Rectal smooth muscle tissue (tissue), 1 donor: ENCODE measurements around the gene FAM76A.
A peak's percentile ranks its signal among the peaks of the same experiment; 100 is the strongest.
"Not testable (repeated sequence)": the region's sequence is repeated elsewhere in the genome, so short reads cannot be mapped to it uniquely, and the experiment has no call there.

ENCODE experiments used
- H3K27ac ChIP-seq: one replicate; pipeline ENCODE4 v1.7.0; 2013; ENCODE audit warnings: low read depth, low read length, inconsistent platforms
- H3K27me3 ChIP-seq: one replicate; pipeline ENCODE4 v1.7.0; 2013; ENCODE audit warnings: low read length; ENCODE audit not compliant: control insufficient read depth, insufficient read depth
- H3K36me3 ChIP-seq: one replicate; pipeline ENCODE4 v1.7.0; 2013; ENCODE audit warnings: low read length; ENCODE audit not compliant: control insufficient read depth, insufficient read depth
- H3K4me1 ChIP-seq: one replicate; pipeline ENCODE4 v1.7.0; 2013; ENCODE audit warnings: low read length; ENCODE audit not compliant: control insufficient read depth, insufficient read depth
- H3K4me3 ChIP-seq: one replicate; pipeline ENCODE4 v1.7.0; 2013; ENCODE audit warnings: low read length
- H3K9ac ChIP-seq: one replicate; pipeline ENCODE4 v1.7.0; 2013; ENCODE audit warnings: low read length

The FAM76A gene

GRCh38 chr1:27772932-27773825, 47.4 kb downstream of the FAM76A start, which contains the start of gene STX12:
Gene STX12, plus strand, starts transcription at chr1:27773219. Its CDS starts 89 bp downstream, at chr1:27773308.
- Histone ChIP-seq H3K27me3 (no peaks in the 10 kb centered on the region), H3K4me1 (peaks cover 14% of the 10 kb centered on the region), H3K4me3 (peak within 1 kb of the TSS; percentile 83), H3K9ac (peak within 1 kb of the TSS; percentile 91), H3K27ac (peak within 1 kb of the TSS; percentile 91), H3K36me3 (no peaks in the 10 kb centered on the region)

GRCh38 chr1:27773826-27774445, 48.2 kb downstream of the FAM76A start:
- no peaks in the 10 kb centered on the region for H3K27me3 ChIP-seq
- H3K27ac ChIP-seq: peak overlapping the region; percentile 91
- H3K4me3 ChIP-seq: peak overlapping the region; percentile 83
- peaks cover 2% of the 10 kb centered on the region for H3K36me3 ChIP-seq
- H3K9ac ChIP-seq: peak overlapping the region; percentile 91
- H3K4me1 ChIP-seq: peaks cover 14% of the 10 kb centered on the region

- Histone ChIP-seq H3K9ac (no peak overlapping the region), H3K36me3 (peaks cover 2% of the 10 kb centered on the region), H3K27ac (no peak overlapping the region)
Observed at GRCh38 chr1:27774654-27775053, 48.9 kb downstream of the FAM76A start.

GRCh38 chr1:27775336-27775735, 49.6 kb downstream of the FAM76A start:
- not testable (repeated sequence) for H3K9ac ChIP-seq, H3K36me3 ChIP-seq, H3K27me3 ChIP-seq, H3K4me3 ChIP-seq, H3K27ac ChIP-seq
- H3K4me1 ChIP-seq: peaks cover 14% of the 10 kb centered on the region

More at GRCh38 chr1:27774654-27775053, 48.9 kb downstream of the FAM76A start:
- H3K27me3 ChIP-seq: no peaks in the 10 kb centered on the region
- H3K4me3 ChIP-seq: no peak overlapping the region
- peaks cover 14% of the 10 kb centered on the region for H3K4me1 ChIP-seq

GRCh38 chr1:27776276-27776675, 50.5 kb downstream of the FAM76A start:
- not testable (repeated sequence) for H3K9ac ChIP-seq, H3K27me3 ChIP-seq, H3K4me3 ChIP-seq, H3K27ac ChIP-seq, H3K36me3 ChIP-seq
- peaks cover 14% of the 10 kb centered on the region for H3K4me1 ChIP-seq

GRCh38 chr1:27778056-27778455, 52.3 kb downstream of the FAM76A start:
- Histone ChIP-seq H3K36me3 (peaks cover 2% of the 10 kb centered on the region), H3K27me3 (no peaks in the 10 kb centered on the region), H3K4me3 (no peak overlapping the region), H3K9ac (no peak overlapping the region), H3K4me1 (peaks cover 12% of the 10 kb centered on the region), H3K27ac (no peak overlapping the region)

GRCh38 chr1:27779122-27779521, 53.4 kb downstream of the FAM76A start:
- peaks cover 11% of the 10 kb centered on the region for H3K4me1 ChIP-seq
- no peak overlapping the region for H3K27ac ChIP-seq
- H3K4me3 ChIP-seq: no peak overlapping the region
- no peaks in the 10 kb centered on the region for H3K27me3 ChIP-seq
- H3K36me3 ChIP-seq: peaks cover 2% of the 10 kb centered on the region
- no peak overlapping the region for H3K9ac ChIP-seq

GRCh38 chr1:27782950-27783349, 57.2 kb downstream of the FAM76A start:
- peaks cover 2% of the 10 kb centered on the region for H3K36me3 ChIP-seq
- H3K9ac ChIP-seq: no peak overlapping the region
- H3K4me1 ChIP-seq: no peaks in the 10 kb centered on the region
- no peak overlapping the region for H3K4me3 ChIP-seq
- no peaks in the 10 kb centered on the region for H3K27me3 ChIP-seq
- no peak overlapping the region for H3K27ac ChIP-seq

GRCh38 chr1:27784700-27785099, 58.9 kb downstream of the FAM76A start:
- H3K4me1 ChIP-seq: no peaks in the 10 kb centered on the region

GRCh38 chr1:27785781-27786455, 60.2 kb downstream of the FAM76A start:
- H3K4me1 ChIP-seq: no peaks in the 10 kb centered on the region
- H3K27me3 ChIP-seq: no peaks in the 10 kb centered on the region
- H3K27ac ChIP-seq: no peak overlapping the region
- no peak overlapping the region for H3K9ac ChIP-seq
- no peaks in the 10 kb centered on the region for H3K36me3 ChIP-seq
- H3K4me3 ChIP-seq: no peak overlapping the region

More at GRCh38 chr1:27784700-27785099, 58.9 kb downstream of the FAM76A start:
- H3K4me3 ChIP-seq: no peak overlapping the region
- no peaks in the 10 kb centered on the region for H3K36me3 ChIP-seq
- no peaks in the 10 kb centered on the region for H3K27me3 ChIP-seq
- no peak overlapping the region for H3K9ac ChIP-seq
- H3K27ac ChIP-seq: no peak overlapping the region

- no peaks in the 10 kb centered on the region for H3K4me1 ChIP-seq
- H3K4me3 ChIP-seq: no peak overlapping the region
- no peaks in the 10 kb centered on the region for H3K27me3 ChIP-seq
- no peaks in the 10 kb centered on the region for H3K36me3 ChIP-seq
- H3K9ac ChIP-seq: no peak overlapping the region
- H3K27ac ChIP-seq: no peak overlapping the region
Observed at GRCh38 chr1:27787895-27788294, 62.1 kb downstream of the FAM76A start.

- Histone ChIP-seq H3K9ac (no peak overlapping the region), H3K27ac (no peak overlapping the region), H3K36me3 (peaks cover 9% of the 10 kb centered on the region), H3K4me1 (no peaks in the 10 kb centered on the region), H3K4me3 (no peak overlapping the region), H3K27me3 (no peaks in the 10 kb centered on the region)
Observed at GRCh38 chr1:27789540-27790041, 63.8 kb downstream of the FAM76A start.
